CD4-positive, CD25-positive, alpha-beta regulatory T cell (primary cell): ENCODE results near the gene RBM19. TPM values are rescaled to one million over a fixed set of nuclear protein-coding genes. Genes with fewer than 3 reads are reported as not detected.

ENCODE experiments used
- ATAC-seq, 2 donors: fragments of 150-1000 bp; cut with Tn5 transposase; one replicate each; pipeline ENCODE4 v1.10.0; 2021; ENCODE audit warnings: low read depth in 2 of 2, moderate number of reproducible peaks in 2 of 2, moderate library complexity in 1 of 2
- DNase-seq, 3 donors: peaks; one replicate each; pipeline versions ENCODE4 v3.0.0 to v3.0.0-alpha.2; 2012 to 2022; ENCODE audit warnings: mixed read lengths in 1 of 3
- H3K27ac ChIP-seq: one replicate; pipeline ENCODE4 v1.7.0; 2013; ENCODE audit warnings: mild to moderate bottlenecking, low read length; ENCODE audit not compliant: insufficient read depth, poor library complexity, severe bottlenecking
- H3K27me3 ChIP-seq: one replicate; pipeline ENCODE4 v1.7.0; 2013; ENCODE audit warnings: low read length; ENCODE audit not compliant: control insufficient read depth, insufficient read depth
- H3K36me3 ChIP-seq: one replicate; pipeline ENCODE4 v1.7.0; 2013; ENCODE audit warnings: mild to moderate bottlenecking, low read length, moderate library complexity; ENCODE audit not compliant: control insufficient read depth, insufficient read depth
- H3K4me1 ChIP-seq: 2 replicates; pipeline ENCODE4 v1.7.0; 2013; ENCODE audit warnings: mild to moderate bottlenecking, low read length; ENCODE audit not compliant: insufficient read depth, control insufficient read depth, poor library complexity, severe bottlenecking
- H3K4me3 ChIP-seq: one replicate; pipeline ENCODE4 v1.7.0; 2013; ENCODE audit warnings: low read depth, mild to moderate bottlenecking, low read length, moderate library complexity
- H3K9me3 ChIP-seq, 2 experiments: 1 replicate in 1 of 2; 2 replicates in 1 of 2; pipeline ENCODE4 v1.7.0; 2013; ENCODE audit warnings: low read length in 2 of 2, mild to moderate bottlenecking in 1 of 2, moderate library complexity in 1 of 2; ENCODE audit not compliant: control insufficient read depth in 2 of 2
- H3K27ac Mint-ChIP-seq, 3 donors: one replicate each; pipeline ENCODE4 v1.8.0; 2020 to 2022; ENCODE audit warnings: mild to moderate bottlenecking in 3 of 3, mixed read lengths in 3 of 3, moderate library complexity in 2 of 3
- H3K27me3 Mint-ChIP-seq: one replicate; pipeline ENCODE4 v1.8.0; 2022; ENCODE audit warnings: mild to moderate bottlenecking, mixed read lengths
- H3K36me3 Mint-ChIP-seq: one replicate; pipeline ENCODE4 v1.8.0; 2020; ENCODE audit warnings: mixed read lengths
- H3K4me1 Mint-ChIP-seq, 4 donors: one replicate each; pipeline ENCODE4 v1.8.0; 2020 to 2022; ENCODE audit warnings: mixed read lengths in 4 of 4, mild to moderate bottlenecking in 1 of 4
- H3K4me3 Mint-ChIP-seq, 4 donors: one replicate each; pipeline ENCODE4 v1.8.0; 2020 to 2022; ENCODE audit warnings: mild to moderate bottlenecking in 4 of 4, mixed read lengths in 4 of 4, moderate library complexity in 3 of 4
- H3K9me3 Mint-ChIP-seq, 7 donors: one replicate each; pipeline ENCODE4 v1.8.0; 2020 to 2022; ENCODE audit warnings: mixed read lengths in 7 of 7, mild to moderate bottlenecking in 3 of 7, moderate library complexity in 2 of 7
- polyA plus RNA-seq, 4 donors: library from polyadenylated mRNA; unstranded; fragments of 300-500 nt; fragmentation: Illumina TruSeq; gene quantifications; one replicate each; pipeline ENCODE4 v1.2.3, GENCODE V29; 2021
- total RNA-seq: library from RNA; stranded (reverse); gene quantifications from one replicate; pipeline ENCODE4 v1.2.3, GENCODE V29; 2022

RBM19 gene
- total and polyA plus RNA-seq, 5 donors from 2014 or later = 6.3 to 66.2 (median 6.9) TPM

- H3K27ac ChIP-seq = no peak overlapping the region
- Mint-ChIP-seq H3K27ac (no peak overlapping the region), H3K9me3 (no peaks in the 10 kb centered on the region), H3K4me1 (peaks cover 0 to 7% (median 3%) of the 10 kb centered on the region in 4 donors), H3K4me3 (no peak overlapping the region), H3K27me3 (no peaks in the 10 kb centered on the region), H3K36me3 (peaks cover 45% of the 10 kb centered on the region)
- H3K36me3 ChIP-seq = peaks cover 12% of the 10 kb centered on the region
- ATAC-seq (no peak), DNase-seq (no peak)
- H3K27me3 ChIP-seq = no peaks in the 10 kb centered on the region
- no peak overlapping the region for H3K4me3 ChIP-seq
- H3K9me3 ChIP-seq = no peaks in the 10 kb centered on the region
- no peaks in the 10 kb centered on the region for H3K4me1 ChIP-seq
Observed at GRCh38 chr12:113879658-113880057, 86.5 kb downstream of the RBM19 start.

- Mint-ChIP-seq H3K4me3 (no peak overlapping the region), H3K9me3 (no peaks in the 10 kb centered on the region), H3K4me1 (peaks cover 0 to 7% (median 0%) of the 10 kb centered on the region in 4 donors), H3K27ac (no peak overlapping the region), H3K36me3 (peaks cover 44% of the 10 kb centered on the region), H3K27me3 (no peaks in the 10 kb centered on the region)
- DNase-seq = no peak
- no peak overlapping the region for H3K4me3 ChIP-seq
- ATAC-seq = no peak
- no peak overlapping the region for H3K27ac ChIP-seq
- H3K4me1 ChIP-seq = no peaks in the 10 kb centered on the region
- peaks cover 13% of the 10 kb centered on the region for H3K36me3 ChIP-seq
- H3K9me3 ChIP-seq = no peaks in the 10 kb centered on the region
- no peaks in the 10 kb centered on the region for H3K27me3 ChIP-seq
Observed at GRCh38 chr12:113877607-113878006, 88.5 kb downstream of the RBM19 start.

GRCh38 chr12:113876160-113876559 lies 90.0 kb downstream of the RBM19 start:
- Mint-ChIP-seq H3K27ac (no peak overlapping the region), H3K4me3 (no peak overlapping the region), H3K36me3 (peaks cover 44% of the 10 kb centered on the region), H3K9me3 (no peaks in the 10 kb centered on the region), H3K27me3 (no peaks in the 10 kb centered on the region), H3K4me1 (peaks cover 0 to 7% (median 0%) of the 10 kb centered on the region in 4 donors)
- H3K27me3 ChIP-seq = no peaks in the 10 kb centered on the region
- no peak overlapping the region for H3K27ac ChIP-seq
- peaks cover 11% of the 10 kb centered on the region for H3K36me3 ChIP-seq
- no peaks in the 10 kb centered on the region for H3K9me3 ChIP-seq
- H3K4me1 ChIP-seq = no peaks in the 10 kb centered on the region
- no peak overlapping the region for H3K4me3 ChIP-seq
- no peak for DNase-seq
- ATAC-seq = no peak

GRCh38 chr12:113875691-113876090 lies 90.4 kb downstream of the RBM19 start:
- Mint-ChIP-seq H3K9me3 (no peaks in the 10 kb centered on the region), H3K36me3 (peaks cover 46% of the 10 kb centered on the region), H3K27me3 (no peaks in the 10 kb centered on the region), H3K4me3 (no peak overlapping the region), H3K27ac (no peak overlapping the region), H3K4me1 (peaks cover 0 to 7% (median 0%) of the 10 kb centered on the region in 4 donors)
- ATAC-seq (no peak), DNase-seq (no peak)
- H3K27ac ChIP-seq = no peak overlapping the region
- peaks cover 11% of the 10 kb centered on the region for H3K36me3 ChIP-seq
- H3K9me3 ChIP-seq = no peaks in the 10 kb centered on the region
- H3K4me3 ChIP-seq = no peak overlapping the region
- H3K4me1 ChIP-seq = no peaks in the 10 kb centered on the region
- no peaks in the 10 kb centered on the region for H3K27me3 ChIP-seq

GRCh38 chr12:113874999-113875561 lies 91.0 kb downstream of the RBM19 start:
- Histone ChIP-seq H3K27ac (no peak overlapping the region), H3K4me1 (no peaks in the 10 kb centered on the region), H3K27me3 (no peaks in the 10 kb centered on the region), H3K36me3 (peaks cover 11% of the 10 kb centered on the region), H3K4me3 (no peak overlapping the region), H3K9me3 (no peaks in the 10 kb centered on the region)
- Mint-ChIP-seq H3K4me3 (no peak overlapping the region), H3K4me1 (peaks cover 0 to 4% (median 0%) of the 10 kb centered on the region in 4 donors), H3K27me3 (no peaks in the 10 kb centered on the region), H3K9me3 (no peaks in the 10 kb centered on the region), H3K36me3 (peaks cover 45% of the 10 kb centered on the region), H3K27ac (peak overlapping the region in 2 of 3 donors; percentile 25 to 66)
- no peak for DNase-seq
- ATAC-seq = no peak

GRCh38 chr12:113874326-113874725 lies 91.8 kb downstream of the RBM19 start:
- peaks cover 46% of the 10 kb centered on the region for H3K36me3 Mint-ChIP-seq
- H3K4me3 ChIP-seq = no peak overlapping the region
- no peaks in the 10 kb centered on the region for H3K27me3 ChIP-seq
- no peaks in the 10 kb centered on the region for H3K27me3 Mint-ChIP-seq
- H3K36me3 ChIP-seq = peaks cover 11% of the 10 kb centered on the region
- DNase-seq = no peak
- H3K27ac Mint-ChIP-seq = no peak overlapping the region
- H3K27ac ChIP-seq = no peak overlapping the region
- peaks cover 0 to 4% (median 0%) of the 10 kb centered on the region in 4 donors for H3K4me1 Mint-ChIP-seq
- H3K4me3 Mint-ChIP-seq = no peak overlapping the region
- H3K4me1 ChIP-seq = no peaks in the 10 kb centered on the region
- H3K9me3 Mint-ChIP-seq = no peaks in the 10 kb centered on the region
- no peaks in the 10 kb centered on the region for H3K9me3 ChIP-seq
- ATAC-seq = no peak

GRCh38 chr12:113873740-113874139 lies 92.4 kb downstream of the RBM19 start:
- peaks cover 43% of the 10 kb centered on the region for H3K36me3 Mint-ChIP-seq
- no peak overlapping the region for H3K27ac Mint-ChIP-seq
- DNase-seq = no peak

GRCh38 chr12:113870890-113871289 lies 95.2 kb downstream of the RBM19 start:
- DNase-seq (no peak), ATAC-seq (no peak)
- no peak overlapping the region for H3K4me3 ChIP-seq
- H3K4me1 ChIP-seq = no peaks in the 10 kb centered on the region
- H3K9me3 ChIP-seq = no peaks in the 10 kb centered on the region
- Mint-ChIP-seq H3K4me1 (peaks cover 0 to 3% (median under 1%) of the 10 kb centered on the region in 4 donors), H3K27ac (peak overlapping the region in 1 of 3 donors; percentile 22), H3K9me3 (no peaks in the 10 kb centered on the region), H3K36me3 (peaks cover 34% of the 10 kb centered on the region), H3K4me3 (no peak overlapping the region), H3K27me3 (no peaks in the 10 kb centered on the region)
- no peaks in the 10 kb centered on the region for H3K27me3 ChIP-seq
- peaks cover 11% of the 10 kb centered on the region for H3K36me3 ChIP-seq
- H3K27ac ChIP-seq = no peak overlapping the region

More at GRCh38 chr12:113873740-113874139, 92.4 kb downstream of the RBM19 start:
- ATAC-seq = no peak
- Mint-ChIP-seq H3K4me1 (peaks cover 0 to 4% (median 0%) of the 10 kb centered on the region in 4 donors), H3K27me3 (no peaks in the 10 kb centered on the region), H3K9me3 (no peaks in the 10 kb centered on the region), H3K4me3 (no peak overlapping the region)
- H3K36me3 ChIP-seq = peaks cover 11% of the 10 kb centered on the region
- H3K27ac ChIP-seq = no peak overlapping the region
- H3K27me3 ChIP-seq = no peaks in the 10 kb centered on the region
- H3K9me3 ChIP-seq = no peaks in the 10 kb centered on the region
- H3K4me1 ChIP-seq = no peaks in the 10 kb centered on the region
- H3K4me3 ChIP-seq = no peak overlapping the region
